Activated naive CD4-positive, alpha-beta T cell (primary cell): ENCODE data around the gene TBC1D10B.
"Not testable (repeated sequence)": the region's sequence is repeated elsewhere in the genome, so short reads cannot be mapped to it uniquely, and the experiment has no call there.

Experiments
- DNase-seq, 4 experiments: peaks; one replicate each; lab custom pipeline; 2025; lab: John Stamatoyannopoulos, UW

Gene TBC1D10B

GRCh38 chr16:30335028-30335597 lies 35.2 kb downstream of the TBC1D10B start:
- peak in 3 of 4 experiments; percentile 58 to 76 (median 60) for DNase-seq

GRCh38 chr16:30334473-30334989 lies 35.8 kb downstream of the TBC1D10B start:
- peak; percentile 34 to 81 (median 44) for DNase-seq

GRCh38 chr16:30324220-30324619 lies 46.1 kb downstream of the TBC1D10B start:
- not testable (repeated sequence) for DNase-seq

- not testable (repeated sequence) for DNase-seq
Observed at GRCh38 chr16:30318647-30319046, 51.6 kb downstream of the TBC1D10B start.

- not testable (repeated sequence) for DNase-seq
Observed at GRCh38 chr16:30310937-30311336, 59.4 kb downstream of the TBC1D10B start.

GRCh38 chr16:30309255-30309654 lies 61.0 kb downstream of the TBC1D10B start:
- not testable (repeated sequence) for DNase-seq
